Brain microvascular endothelial cell (primary cell): ENCODE results near the gene VGLL4.

Experiments
- DNase-seq: peaks from one replicate; pipeline ENCODE4 v3.0.0-alpha.2; 2020
- H3K27ac ChIP-seq: fragments of 250-450 bp; sonication (Bioruptor Pico); 2 replicates; pipeline ENCODE4 v1.5.1; 2020; ENCODE audit warnings: mild to moderate bottlenecking, moderate library complexity
- H3K27me3 ChIP-seq: fragments of 250-450 bp; sonication (Bioruptor Pico); replicated peaks from 2 replicates; pipeline ENCODE4 v1.5.1; 2020; ENCODE audit warnings: mild to moderate bottlenecking
- H3K36me3 ChIP-seq: fragments of 250-450 bp; sonication (Bioruptor Pico); replicated peaks from 2 replicates; pipeline ENCODE4 v1.5.1; 2020; ENCODE audit warnings: mild to moderate bottlenecking
- H3K4me3 ChIP-seq: 2 replicates; pipeline ENCODE4 v1.5.1; 2011; ENCODE audit warnings: low read depth, mild to moderate bottlenecking, control low read depth, low read length, moderate library complexity
- in situ Hi-C: cut with HindIII; loops from 2 replicates; pipeline ENCODE4 v1.10.0; 2017; ENCODE audit warnings: low sequenced_read_pairs, low pct_ligation_motif_present
- TF ChIP-seq, protein P1 (sequence below): IDR thresholded peaks from 2 replicates; pipeline ENCODE4 v1.5.1; 2011; ENCODE audit warnings: low read depth, mild to moderate bottlenecking, moderate library complexity, low read length, control low read depth, inconsistent platforms; ENCODE audit errors: missing control alignments

Gene VGLL4

DNA sequence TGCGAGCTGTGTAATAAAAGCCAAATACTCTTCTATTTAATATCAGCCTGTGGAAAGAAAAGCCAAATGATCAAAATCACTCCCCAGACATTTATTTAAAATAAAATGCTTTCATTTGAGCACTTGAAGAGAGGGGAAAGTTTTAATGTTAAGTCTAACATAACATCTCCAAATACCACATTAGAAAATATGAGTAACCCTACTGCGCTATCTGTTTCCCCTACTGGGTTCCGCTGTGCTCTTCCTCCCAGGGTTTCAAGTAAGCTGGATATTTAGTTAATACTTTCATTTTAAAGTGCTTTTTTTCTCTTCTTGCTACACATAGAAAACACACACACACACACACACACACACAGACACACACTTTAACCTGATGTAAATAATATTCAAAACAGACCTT, 6.7 kb upstream of the VGLL4 start:
- no peak overlapping the region for H3K27ac ChIP-seq
- no peaks in the 10 kb centered on the region for H3K27me3 ChIP-seq
- H3K36me3 ChIP-seq, result no peaks in the 10 kb centered on the region
- H3K4me3 ChIP-seq, result no peak overlapping the region
- in situ Hi-C loops, result no loop called here
- DNase-seq, result no peak
- TF ChIP-seq, protein P1, sequence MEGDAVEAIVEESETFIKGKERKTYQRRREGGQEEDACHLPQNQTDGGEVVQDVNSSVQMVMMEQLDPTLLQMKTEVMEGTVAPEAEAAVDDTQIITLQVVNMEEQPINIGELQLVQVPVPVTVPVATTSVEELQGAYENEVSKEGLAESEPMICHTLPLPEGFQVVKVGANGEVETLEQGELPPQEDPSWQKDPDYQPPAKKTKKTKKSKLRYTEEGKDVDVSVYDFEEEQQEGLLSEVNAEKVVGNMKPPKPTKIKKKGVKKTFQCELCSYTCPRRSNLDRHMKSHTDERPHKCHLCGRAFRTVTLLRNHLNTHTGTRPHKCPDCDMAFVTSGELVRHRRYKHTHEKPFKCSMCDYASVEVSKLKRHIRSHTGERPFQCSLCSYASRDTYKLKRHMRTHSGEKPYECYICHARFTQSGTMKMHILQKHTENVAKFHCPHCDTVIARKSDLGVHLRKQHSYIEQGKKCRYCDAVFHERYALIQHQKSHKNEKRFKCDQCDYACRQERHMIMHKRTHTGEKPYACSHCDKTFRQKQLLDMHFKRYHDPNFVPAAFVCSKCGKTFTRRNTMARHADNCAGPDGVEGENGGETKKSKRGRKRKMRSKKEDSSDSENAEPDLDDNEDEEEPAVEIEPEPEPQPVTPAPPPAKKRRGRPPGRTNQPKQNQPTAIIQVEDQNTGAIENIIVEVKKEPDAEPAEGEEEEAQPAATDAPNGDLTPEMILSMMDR, result no peak

DNA sequence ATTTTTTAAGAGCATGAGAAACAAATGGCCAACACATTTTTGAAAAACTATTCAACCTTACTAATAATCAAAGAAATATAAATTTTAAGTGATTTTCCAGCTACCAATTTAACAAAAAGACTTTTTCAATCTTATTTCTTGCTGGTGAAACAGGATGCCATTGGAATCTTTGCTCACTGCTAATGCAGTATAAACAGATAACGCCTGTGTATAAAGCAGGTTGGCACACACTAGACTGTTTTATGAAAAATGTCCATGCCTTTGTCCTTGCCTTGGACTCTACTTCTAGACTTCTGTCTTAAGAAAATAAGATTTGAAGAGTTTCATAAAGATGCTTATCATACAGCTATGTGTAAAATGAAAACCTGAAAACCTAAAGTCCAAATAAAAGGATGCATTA, 5.0 kb upstream of the VGLL4 start:
- in situ Hi-C loops, result loop anchor here (25.0 kb wide), 1 partner anchor 261 kb away; no protein-coding TSS in a partner anchor
- Histone ChIP-seq H3K36me3 (no peaks in the 10 kb centered on the region), H3K27me3 (no peaks in the 10 kb centered on the region), H3K4me3 (no peak overlapping the region), H3K27ac (no peak overlapping the region)
- TF ChIP-seq, protein P1, result no peak
- no peak for DNase-seq

DNA sequence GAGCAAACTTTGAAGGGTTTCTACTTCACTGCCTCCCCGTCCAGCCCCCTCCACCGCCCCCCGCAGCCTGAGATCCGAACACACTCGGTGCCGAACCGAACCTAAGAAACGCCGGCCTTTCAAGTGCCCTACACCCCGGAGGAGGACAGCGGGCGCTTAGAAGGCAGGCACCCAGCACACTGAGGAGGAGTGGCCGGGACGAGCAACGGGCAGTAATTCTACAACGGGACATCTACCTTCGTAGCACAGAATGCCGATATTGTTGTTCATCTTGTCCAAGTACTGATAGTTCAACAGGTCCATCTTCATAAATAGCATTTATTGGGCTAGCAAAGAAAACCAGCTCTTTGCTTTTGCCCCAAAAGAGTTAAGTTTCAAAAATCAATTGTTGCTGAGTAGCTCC, 513 bp downstream of the VGLL4 start:
- DNase-seq, result no peak
- Histone ChIP-seq H3K4me3 (peak overlapping the region; percentile 96), H3K36me3 (no peaks in the 10 kb centered on the region), H3K27me3 (no peaks in the 10 kb centered on the region), H3K27ac (peak overlapping the region; percentile 92)
- in situ Hi-C loops, result loop anchor here (25.0 kb wide), 1 partner anchor 256 kb away; no protein-coding TSS in a partner anchor
- TF ChIP-seq, protein P1, result peak; percentile 1

DNA sequence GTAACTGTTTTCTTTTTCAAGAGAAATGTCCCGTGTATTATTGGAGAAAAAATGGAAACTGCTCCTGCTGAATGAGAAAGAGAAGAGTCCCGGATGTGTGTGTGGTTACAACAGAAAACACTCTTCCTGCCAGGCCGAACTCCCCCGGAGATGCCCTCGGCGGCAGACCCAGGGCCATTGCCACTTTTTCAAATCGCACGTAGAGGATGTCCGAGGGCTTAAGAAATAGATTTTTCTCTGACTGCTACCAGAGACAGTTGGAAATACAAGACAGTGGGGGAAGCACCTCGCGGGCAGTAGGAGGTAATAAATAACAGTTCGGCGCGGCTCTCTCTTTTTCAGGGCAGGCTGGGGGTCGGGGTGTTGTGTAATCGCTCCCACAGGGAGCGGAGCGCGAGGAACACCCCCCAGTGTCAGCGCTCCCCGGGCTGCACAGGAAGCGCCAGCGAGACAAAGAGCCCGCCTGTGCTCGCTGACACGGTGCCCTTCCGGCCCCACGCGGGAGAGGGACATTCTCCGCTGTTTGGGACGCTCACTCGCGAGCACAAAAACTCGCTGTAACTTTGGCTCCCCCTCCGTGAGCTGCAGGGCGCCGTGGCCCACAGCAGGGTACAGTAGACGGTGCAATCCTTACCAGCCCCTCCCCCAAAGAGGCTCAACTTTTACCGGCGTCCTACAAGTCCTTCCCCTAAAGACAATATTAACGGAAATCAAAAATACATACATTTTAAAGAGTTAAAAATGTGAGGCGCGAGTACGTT, 1.1 kb downstream of the VGLL4 start:
- TF ChIP-seq, protein P1, result no peak
- DNase-seq, result peak; percentile 70
- in situ Hi-C loops, result loop anchor here (25.0 kb wide), 1 partner anchor 255 kb away; no protein-coding TSS in a partner anchor
- Histone ChIP-seq H3K36me3 (no peaks in the 10 kb centered on the region), H3K27me3 (no peaks in the 10 kb centered on the region), H3K4me3 (peak overlapping the region; percentile 96), H3K27ac (peak overlapping the region; percentile 92)

DNA sequence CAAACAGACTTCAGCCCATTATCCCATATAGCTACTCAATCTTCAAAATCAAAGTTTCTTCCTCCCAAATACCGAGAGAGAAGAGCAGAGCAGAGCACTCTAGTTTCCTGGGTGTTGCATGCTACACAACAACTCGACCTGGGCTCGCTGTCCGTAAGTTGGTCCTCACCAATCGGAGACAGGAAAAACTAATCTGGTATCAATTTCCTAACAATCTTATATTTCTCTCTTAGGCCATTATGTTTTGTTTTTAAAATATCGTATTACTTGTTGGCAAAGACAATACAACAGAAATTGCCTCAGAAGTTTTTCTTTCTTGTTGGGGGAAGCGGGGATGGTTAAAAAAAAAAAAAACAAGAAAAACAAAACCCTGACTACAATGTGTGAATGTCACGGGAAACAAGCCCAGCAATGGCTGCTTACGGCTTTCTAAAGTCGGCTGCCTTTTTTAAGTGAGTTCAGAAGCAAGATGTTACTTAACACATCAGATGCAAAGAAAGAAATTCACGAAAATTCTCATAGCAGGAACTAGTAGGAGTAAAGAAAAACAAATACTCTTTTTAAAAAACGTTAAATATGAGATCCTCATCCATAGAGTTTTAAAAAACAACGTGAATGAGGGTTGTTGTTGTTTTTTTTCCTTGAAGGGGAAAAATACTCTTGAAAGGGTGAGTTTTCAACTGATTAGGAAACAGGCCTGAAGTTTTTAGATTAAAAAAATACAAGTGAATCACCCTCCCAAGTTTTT, 1.9 kb downstream of the VGLL4 start:
- Histone ChIP-seq H3K4me3 (peak overlapping the region; percentile 96), H3K27me3 (no peaks in the 10 kb centered on the region), H3K27ac (peak overlapping the region; percentile 92), H3K36me3 (no peaks in the 10 kb centered on the region)
- in situ Hi-C loops, result loop anchor here (25.0 kb wide), 1 partner anchor 255 kb away; no protein-coding TSS in a partner anchor
- DNase-seq, result no peak
- TF ChIP-seq, protein P1, result no peak
